Anterior cingulate cortex (tissue), 58 donors: ENCODE results near the gene FMNL2.
"Not testable (repeated sequence)": the region's sequence is repeated elsewhere in the genome, so short reads cannot be mapped to it uniquely, and the experiment has no call there.

Experiments
- DNase-seq, 58 donors: peaks; one replicate each; lab custom pipeline; 2025; lab: John Stamatoyannopoulos, UW

The FMNL2 gene

DNA sequence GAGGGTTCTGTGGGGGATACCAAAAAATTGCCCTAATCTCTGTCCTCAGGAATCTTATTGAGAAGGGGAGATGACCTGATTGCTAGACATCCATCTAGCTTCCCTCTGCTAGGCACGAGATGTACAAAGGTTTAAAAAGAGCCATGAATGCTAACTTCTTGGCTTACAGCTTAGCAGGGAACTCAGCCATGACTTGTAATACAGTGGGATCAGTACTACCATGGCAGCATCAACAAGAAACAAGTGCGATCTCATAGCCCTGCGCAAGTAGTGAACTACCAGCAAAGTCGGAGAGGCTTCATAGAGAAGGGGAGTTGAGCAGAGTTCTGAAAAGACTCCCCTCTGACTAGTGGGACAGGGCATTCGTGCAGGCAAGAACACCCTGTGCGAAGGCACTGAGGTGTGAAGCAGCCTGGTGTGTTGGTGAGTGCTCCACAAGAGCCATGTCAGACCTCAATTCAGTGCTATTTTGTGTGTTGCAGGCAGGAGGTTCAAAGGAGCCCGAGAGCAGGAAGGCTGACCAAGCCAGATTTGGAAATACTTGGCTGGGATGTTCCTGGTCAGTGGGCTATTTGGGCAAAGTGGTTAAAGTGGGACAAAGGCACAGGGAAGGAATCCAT, 130.0 kb downstream of the FMNL2 start:
- peak in 18 of 58 donors; percentile 12 to 65 (median 36) for DNase-seq

DNA sequence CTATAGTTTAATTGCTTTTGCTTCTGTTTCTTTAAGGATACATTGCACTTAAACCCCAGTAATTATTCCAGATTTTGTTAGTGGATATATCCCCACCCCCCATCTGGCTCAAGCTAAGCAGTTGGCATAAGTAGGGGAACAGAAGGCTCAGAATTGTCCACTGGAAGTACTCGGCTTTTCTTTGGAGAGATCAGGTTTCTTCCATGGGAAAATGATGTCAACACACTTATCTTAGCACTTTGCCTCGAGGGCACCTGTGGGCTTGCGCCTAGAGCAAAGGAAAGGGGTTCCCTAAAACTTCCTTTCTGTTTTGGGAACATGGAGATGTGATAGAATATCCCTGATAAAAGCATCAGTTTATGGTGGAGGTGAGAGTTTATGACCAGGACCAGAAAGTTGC, 130.6 kb downstream of the FMNL2 start:
- DNase-seq: no peak

DNA sequence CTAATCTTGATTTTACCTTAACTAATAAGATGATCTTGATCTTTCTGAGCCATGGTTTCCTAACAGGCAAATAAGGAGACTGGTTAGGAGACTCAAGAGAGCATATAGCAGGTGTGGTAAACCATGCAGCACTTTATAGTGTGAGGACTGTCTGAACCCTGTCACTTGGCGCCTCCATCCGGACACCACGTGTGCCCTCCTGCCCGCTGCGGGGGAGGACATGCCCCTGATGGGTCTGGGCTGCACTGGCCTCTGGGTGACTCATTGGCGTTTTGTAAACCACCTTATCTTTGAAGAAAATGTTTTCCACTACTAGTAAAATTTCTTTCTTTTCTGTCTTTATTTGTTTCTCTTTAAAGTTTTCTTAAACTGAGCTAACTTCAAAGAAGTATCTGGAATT, 131.1 kb downstream of the FMNL2 start:
- DNase-seq: peak in 1 of 58 donors; percentile 31

DNA sequence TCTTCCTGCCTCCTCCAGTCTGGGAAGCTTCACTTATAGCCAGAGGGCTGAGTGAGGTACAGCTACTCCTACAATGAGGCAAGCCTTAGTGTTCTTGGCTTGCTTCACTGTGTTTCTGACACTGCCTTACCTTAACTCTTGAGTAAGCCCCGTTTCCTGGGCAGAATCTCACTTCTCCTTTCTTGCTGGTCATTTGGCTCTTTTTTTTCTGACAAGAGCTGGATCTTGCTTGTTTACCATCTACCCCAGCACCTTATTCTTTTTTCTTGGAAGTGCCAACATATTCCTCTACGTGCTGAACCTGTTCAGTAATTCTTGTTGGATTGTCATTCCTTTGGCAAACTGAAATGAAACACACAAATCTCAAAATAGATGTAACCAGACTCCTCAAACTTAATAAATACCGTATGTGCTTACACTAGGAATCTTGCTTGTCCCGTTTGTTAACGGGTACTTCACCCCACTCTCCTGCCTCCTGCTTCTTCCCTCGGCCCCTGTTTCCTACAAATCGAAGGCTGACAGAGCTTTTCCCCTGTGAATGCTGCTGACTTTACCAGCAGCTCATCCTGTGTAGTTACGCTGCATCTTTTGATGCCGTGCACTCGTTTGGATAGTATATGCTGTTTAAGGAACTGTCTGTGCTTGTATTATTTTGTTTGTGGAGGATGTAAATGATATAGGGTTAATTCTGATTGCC, 132.2 kb downstream of the FMNL2 start:
- DNase-seq: peak in 7 of 58 donors; percentile 20 to 59 (median 39)

DNA sequence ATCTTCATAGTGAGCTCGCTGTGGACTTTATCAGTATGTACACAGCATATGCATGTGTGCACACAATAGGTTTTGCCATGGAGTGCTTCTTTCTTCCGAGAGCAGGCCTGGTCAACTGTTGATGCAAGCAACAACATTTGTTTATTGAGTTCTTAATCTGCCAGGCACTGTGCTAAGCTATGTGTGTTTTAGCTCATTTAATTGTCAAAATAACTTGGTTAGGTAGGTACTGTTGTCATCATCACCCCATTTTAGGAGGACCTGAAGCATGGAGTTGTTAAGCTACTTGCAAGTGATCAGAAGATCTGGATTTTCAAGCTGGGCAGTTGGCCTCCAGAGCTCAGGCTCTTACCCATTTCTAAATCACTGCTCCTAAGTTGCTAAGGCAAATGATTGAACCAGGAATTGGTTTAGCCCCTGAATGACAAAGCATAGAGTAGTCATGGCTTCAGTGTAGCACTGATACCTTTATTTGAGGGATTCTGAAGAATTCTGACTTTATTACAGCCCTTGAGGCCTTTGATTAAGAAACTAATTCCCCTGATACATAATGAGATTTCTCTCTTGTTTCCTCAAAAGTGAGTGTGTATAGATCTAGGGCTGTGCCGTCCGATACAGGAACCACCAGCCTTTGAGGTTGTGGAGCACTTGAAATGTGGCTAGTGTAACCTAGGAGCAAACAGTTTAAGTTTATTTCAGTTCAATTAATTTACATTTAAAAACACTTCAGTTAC, 132.9 kb downstream of the FMNL2 start:
- DNase-seq: no peak

DNA sequence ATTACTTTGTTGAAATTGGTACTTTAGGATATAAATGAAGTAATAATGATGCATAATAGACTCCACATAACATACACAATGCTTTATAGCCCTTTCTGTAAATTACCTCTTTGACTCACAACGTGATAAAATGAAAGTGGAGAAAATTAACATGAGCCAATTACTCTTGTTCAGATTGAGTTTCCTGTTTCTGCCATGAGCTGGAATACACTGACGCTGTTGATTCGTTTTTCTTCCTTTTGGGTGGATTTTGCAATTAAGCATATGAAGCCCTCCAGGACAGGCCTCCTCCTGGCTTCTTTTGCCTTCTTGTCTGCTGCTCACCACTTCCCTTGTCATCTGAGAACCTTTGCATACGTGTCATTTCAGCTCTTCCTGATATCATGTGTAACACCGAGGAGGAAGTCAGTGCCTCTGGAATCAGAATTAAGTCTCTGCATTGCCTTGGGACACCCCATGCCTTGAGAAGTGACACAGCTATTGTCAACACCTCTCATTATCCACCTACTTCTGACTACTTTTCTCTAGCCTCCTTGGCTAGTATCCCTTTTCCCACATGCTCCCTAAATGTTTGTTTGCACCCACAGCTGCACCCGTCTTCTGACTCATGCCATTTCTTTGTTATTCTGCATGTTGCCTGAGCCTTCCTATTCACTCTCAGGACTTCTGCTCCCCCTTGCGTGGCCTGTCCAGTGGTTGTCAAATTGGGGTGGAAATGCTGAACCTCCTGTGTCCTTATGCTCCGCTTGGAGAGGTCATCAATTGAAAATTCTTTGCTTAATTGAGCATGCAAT, 134.1 kb downstream of the FMNL2 start:
- DNase-seq: peak in 13 of 58 donors; percentile 22 to 80 (median 49)

DNA sequence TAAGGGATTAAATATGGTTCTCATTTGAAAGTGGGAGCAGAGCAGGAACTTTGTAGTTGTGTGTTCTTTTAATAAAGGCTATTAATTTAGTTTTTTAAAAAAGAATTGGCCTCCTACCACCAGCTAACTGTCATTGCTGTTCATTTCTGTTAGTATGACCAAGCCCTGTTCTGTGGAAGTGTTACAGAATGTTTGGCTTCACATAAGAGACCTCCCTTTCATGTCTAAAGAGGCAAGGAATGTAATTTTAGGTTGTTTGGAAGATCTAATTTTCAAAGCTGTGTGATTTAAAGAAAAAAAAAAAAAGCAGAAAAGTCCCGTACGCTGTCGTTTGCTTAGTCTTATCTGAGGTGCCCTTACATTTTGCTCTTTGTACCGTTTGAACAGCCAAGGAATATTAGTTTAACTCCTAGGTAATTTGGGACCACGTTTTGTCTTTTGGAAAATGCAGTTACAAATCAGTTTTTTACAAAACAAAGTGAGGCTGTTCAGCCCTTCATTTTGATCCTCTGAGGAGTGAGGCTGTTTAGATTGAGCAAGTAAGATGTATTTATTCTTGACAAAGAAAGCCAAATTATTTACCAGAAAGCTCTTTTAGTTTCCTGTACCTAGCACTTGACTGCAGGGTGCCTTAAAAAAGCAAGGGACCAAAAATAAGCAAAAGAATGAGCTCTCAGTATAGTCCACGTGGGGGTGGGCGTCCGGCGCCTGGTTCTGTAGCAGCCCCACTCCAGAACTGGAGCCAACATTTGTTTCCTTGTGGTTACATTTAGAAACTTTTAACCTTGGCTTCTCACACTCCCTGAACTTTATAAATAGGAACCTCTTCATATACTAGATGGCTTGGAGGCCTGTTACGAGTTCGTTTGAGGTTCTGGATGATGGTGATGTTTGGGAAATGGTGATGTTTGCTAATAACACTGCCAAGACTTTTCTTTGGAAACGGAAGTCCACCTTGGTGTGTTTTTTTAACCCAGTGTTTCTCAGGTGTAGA, 136.2 kb downstream of the FMNL2 start:
- peak in 1 of 58 donors; percentile 20 for DNase-seq

DNA sequence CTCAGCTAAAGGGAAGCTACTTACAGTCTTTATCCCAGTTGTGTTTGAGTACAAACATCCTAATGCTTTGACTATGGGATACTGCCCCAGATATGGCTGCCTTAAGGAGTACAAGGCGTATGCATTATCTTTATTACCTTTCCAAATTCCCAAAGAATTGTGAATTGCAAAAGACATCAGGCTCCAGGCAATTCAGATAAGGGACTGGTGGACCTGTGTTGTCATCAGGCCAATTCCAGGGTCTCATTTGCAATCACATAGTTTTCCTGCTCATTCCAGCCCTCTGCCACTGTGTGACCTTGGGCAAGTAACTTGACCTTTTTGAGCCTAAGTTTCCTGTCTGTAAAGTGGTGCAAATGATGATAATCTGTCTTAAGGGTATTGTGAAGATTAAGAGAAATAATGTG, 137.5 kb downstream of the FMNL2 start:
- DNase-seq: no peak

DNA sequence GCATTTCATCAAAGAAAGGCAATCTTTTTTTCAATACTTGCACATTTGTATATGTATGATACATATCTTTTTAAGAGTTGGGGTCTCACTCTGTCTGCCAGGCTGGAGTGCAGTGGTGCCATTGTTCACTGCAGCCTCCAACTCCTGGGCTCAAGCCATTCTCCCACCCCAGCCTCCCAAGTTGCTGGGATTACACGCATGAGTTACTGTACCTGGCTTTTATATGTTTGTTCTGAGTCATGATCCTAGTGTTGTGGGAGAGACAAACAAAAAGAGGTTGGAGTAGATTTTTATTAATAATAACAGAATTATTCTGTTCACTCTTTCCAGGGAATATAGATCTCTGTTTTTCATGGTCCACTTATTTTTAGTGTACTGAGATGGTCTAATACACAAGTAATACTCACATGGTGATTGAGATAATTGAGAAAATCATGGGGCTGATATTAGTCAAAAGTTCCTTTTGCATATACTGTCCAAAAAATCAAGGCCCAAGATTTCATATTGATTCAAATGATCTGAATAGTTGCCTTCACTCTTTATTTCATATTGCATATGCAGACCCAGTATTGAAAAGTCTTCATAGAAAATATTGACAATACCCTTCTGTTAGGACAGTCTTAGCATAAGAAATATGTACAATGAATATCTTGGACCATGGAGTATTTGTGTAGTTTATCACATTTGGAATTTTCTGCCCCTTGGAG, 138.3 kb downstream of the FMNL2 start:
- DNase-seq: no peak

DNA sequence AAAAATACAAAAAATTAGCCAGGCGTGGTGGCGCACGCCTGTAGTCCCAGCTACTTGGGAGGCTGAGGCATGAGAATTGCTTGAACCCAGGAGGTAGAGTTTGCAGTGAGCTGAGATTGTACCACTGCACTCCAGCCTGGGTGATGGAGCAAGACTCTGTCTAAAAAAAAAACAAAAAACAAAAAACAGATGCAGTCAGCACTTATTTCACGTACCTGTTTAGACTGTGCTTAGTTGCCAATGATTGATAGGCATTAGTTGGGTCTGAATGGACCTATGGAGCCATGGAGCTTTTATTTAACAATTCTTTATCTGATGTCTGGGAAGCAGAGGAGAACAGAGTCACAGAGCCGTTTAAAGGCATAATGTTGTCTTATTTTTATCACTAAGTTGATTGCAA, 139.5 kb downstream of the FMNL2 start:
- DNase-seq: not testable (repeated sequence)

DNA sequence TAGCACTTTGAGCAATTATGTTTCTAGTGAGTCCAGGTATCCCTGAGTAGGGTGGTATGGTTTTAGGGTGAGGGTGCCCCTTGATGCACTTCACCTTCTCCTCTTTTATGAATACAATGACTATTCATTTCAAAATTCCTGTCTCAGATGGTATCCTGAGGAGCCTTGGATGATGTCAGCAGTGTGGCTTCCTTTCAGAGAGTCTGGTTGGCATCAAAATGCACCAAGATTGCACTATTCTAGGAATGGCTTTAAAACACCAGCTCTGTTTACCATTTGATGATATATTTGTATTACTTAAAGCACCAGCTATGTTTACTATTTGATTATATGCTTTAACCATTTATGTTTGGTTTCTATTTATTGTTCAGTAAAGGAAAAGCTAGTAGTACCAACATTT, 141.0 kb downstream of the FMNL2 start:
- DNase-seq: peak in 1 of 58 donors; percentile 12

DNA sequence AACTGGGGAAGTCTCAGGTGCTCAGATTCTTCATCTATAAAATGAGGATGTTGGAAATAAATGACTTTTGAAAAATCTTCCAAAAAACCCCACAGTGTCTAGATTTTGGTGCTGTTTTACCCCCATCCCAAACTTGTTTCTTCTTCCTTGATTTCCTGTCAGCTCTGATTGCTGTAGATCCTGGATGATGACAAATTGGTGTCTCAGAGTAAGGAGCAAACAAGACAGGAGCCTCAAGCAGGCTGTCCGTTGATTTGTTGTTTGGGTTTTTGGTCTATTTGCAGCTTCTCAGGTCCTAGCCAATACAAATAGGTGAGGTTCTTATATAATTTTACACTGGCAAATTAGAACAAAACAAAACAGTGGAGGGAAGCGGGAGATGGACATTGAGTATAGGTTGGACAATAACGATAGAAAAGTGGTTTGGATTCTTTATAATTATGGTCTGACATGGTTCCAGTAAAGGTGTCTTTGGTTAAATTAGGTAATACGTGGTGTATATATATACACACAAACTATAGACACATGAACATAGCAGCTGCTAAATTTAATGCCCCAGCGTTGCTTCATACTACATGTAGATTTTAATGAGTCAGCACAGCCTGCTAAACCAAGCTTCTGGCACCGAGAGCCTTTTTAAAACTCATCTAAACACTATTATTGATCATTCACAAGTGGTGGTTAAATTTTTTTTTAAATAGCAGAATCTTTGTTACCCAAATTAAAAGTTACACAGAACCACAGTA, 142.5 kb downstream of the FMNL2 start:
- no peak for DNase-seq

DNA sequence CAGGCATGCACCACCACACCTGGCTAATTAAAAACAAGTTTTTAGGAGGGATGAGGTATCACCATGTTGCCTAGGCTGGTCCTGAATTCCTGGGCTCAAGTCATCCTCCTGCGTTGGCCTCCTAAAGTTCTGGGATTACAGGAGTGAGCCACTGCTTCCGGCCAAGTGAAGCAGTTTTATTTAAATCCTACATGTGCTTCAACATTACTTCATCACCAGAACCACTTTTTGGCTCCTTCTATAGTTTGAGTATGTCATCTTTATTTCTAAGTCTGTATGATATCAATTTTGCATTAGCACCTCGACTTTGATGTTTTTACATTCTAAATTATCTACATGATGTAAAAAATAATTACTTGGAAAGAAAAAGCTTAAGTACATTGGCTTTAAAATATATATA, 144.3 kb downstream of the FMNL2 start:
- no peak for DNase-seq

DNA sequence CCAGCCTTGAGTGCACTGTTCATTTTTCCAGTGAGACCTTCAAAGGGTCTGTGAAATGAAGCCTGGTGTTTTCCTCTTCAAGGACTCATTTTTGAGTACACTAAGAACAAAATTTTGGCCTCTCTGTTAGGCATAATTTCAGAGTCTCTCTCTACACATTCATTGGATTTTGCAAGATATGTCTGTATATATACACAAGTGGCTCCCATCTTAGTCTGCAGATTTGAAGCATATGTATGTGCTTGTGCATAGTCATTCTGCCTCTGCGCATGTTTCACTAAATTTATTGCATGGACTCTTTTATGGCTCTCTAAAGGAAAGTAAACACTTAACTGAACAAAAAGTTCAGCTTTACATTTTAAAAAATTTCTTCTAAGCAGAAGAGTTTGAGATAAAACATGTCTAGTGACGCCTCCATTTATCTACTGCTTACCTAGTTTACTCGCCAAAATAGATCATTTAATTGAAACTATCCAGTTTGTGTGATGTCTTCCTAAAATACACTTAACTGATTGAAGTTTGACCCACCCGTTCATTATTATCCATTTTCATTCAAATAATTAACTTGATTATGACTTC, 145.9 kb downstream of the FMNL2 start:
- no peak for DNase-seq

DNA sequence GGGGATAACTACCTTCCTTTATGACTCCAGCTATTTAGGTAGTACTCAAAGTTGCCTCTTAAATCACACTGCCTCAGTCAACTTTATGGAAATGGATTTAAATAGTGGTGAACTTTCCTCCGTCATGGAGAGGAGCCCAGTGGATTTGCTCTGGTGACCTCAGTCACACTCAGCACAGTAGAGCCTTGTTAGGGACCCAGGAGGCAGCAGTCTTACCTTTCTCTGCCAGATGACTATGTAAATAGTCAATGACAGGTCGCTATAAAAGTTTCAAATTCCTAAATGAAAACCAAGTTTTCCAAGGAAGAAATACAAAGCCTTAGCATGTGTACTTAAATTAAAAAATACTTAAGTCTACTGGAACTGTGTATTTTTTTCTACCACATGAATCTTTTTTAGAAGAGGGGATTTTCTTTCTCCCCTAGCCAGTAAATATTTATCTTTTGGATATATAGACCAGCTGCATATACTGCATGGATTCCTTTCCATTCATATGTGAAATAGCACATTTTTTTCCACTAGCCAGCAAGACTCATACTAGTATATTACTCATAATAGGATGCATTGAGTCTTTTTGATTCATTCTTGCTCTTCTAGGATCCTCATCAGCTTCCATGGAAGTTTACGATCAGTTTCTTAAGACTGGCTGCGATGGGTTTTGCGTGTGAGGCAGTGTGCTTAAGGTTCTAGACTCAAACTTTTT, 147.1 kb downstream of the FMNL2 start:
- DNase-seq: no peak

DNA sequence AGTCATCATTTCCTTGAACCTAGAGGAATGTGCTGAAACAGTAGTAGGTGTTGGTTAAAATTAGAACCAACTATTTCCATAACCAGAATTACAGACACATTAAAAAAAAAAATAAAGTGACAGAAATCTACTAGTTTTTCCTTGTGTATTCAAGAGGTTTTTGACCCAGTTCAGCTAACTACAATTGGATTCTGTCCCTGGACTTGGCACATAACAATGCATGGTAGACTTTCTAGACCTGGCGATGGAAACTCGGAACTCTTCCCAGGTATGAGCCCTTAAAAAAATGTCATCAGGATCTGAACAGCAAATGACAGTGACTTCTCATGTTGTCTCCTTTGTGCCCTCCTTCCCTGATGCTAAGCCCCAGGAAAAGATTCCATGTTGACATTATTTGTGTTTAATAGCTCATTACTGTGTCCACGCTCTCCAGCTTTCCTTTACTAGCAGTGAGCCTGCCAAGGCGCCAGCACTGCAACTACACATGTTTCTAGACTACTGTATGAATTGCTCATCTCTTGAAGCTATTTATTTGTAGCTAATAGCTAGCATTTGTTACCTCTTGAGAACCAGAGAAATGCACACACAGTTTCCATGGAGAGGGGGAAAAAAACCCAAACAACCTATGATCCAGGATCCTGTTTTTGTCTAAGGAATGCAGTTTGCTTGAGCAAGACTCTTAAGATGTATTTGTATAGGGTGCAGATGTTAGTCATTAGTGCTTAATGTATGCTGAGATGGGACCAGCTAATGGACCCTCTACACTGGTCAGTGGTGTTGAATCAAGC, 148.5 kb downstream of the FMNL2 start:
- DNase-seq: no peak
